Measurements from ENCODE around the gene COL12A1. TPM values are rescaled to one million over a fixed set of nuclear protein-coding genes. Genes with fewer than 3 reads are reported as not detected.

Gene COL12A1
- total RNA-seq, 4 donors from 2014 or later: 208 to 539 (median 257) TPM

- TF ChIP-seq EP300 (IDR thresholded peaks at IDR 0.05): no peak
- TF ChIP-seq CTCF (IDR thresholded peaks at IDR 0.05): no peak
- no peak for TF ChIP-seq POLR2A (IDR thresholded peaks at IDR 0.05)
- Histone ChIP-seq H3K27ac (no peak overlapping the region), H3K9me3 (no peaks in the 10 kb centered on the region), H3K4me1 (peaks cover 0 to 9% (median 0%) of the 10 kb centered on the region in 4 donors), H3K27me3 (no peaks in the 10 kb centered on the region), H3K4me3 (no peak overlapping the region), H3K36me3 (peaks cover 0 to 4% (median 0%) of the 10 kb centered on the region in 3 donors)
- DNase-seq (ENCODE audit: low spot score in 2 of 2): no peak
- WGBS, 2 donors: 68 to 75% methylated on average over 2 of the region's 2 CpGs
These were observed 126.3 kb downstream of the COL12A1 start for GRCh38 chr6:75079589-75079988.

- whole genome bisulfite sequencing, 2 donors: 71 to 88% methylated on average over 2 of the region's 2 CpGs
- no peak for DNase-seq (ENCODE audit: low spot score in 2 of 2)
These were observed 128.2 kb downstream of the COL12A1 start for GRCh38 chr6:75077701-75078100.

GRCh38 chr6:75076009-75076408 is 129.8 kb downstream of the COL12A1 start:
- Histone ChIP-seq H3K9me3 (no peaks in the 10 kb centered on the region), H3K36me3 (peaks cover 0 to 3% (median 0%) of the 10 kb centered on the region in 3 donors), H3K4me3 (no peak overlapping the region), H3K27ac (no peak overlapping the region), H3K4me1 (no peaks in the 10 kb centered on the region), H3K27me3 (no peaks in the 10 kb centered on the region)
- 89 to 90% methylated on average over 5 of the region's 5 CpGs for WGBS, 2 donors
- no peak for DNase-seq (ENCODE audit: low spot score in 2 of 2)
- TF ChIP-seq POLR2A (IDR thresholded peaks at IDR 0.05) (no peak), EP300 (IDR thresholded peaks at IDR 0.05) (no peak), CTCF (IDR thresholded peaks at IDR 0.05) (no peak)

More at GRCh38 chr6:75077701-75078100, 128.2 kb downstream of the COL12A1 start:
- no peaks in the 10 kb centered on the region for H3K4me1 ChIP-seq
- H3K9me3 ChIP-seq: no peaks in the 10 kb centered on the region
- TF ChIP-seq POLR2A (IDR thresholded peaks at IDR 0.05) (no peak), CTCF (IDR thresholded peaks at IDR 0.05) (no peak)
- no peaks in the 10 kb centered on the region for H3K27me3 ChIP-seq
- H3K36me3 ChIP-seq: peaks cover 0 to 4% (median 0%) of the 10 kb centered on the region in 3 donors
- no peak overlapping the region for H3K4me3 ChIP-seq
- H3K27ac ChIP-seq: no peak overlapping the region

GRCh38 chr6:75070244-75070643 is 135.6 kb downstream of the COL12A1 start:
- no peak overlapping the region for H3K27ac ChIP-seq
- H3K4me1 ChIP-seq: no peaks in the 10 kb centered on the region
- H3K36me3 ChIP-seq: no peaks in the 10 kb centered on the region
- TF ChIP-seq EP300 (IDR thresholded peaks at IDR 0.05): no peak
- no peak for TF ChIP-seq POLR2A (IDR thresholded peaks at IDR 0.05)
- peaks cover 0 to 10% (median 0%) of the 10 kb centered on the region in 4 donors for H3K9me3 ChIP-seq
- DNase-seq (ENCODE audit: low spot score in 2 of 2): no peak
- no peaks in the 10 kb centered on the region for H3K27me3 ChIP-seq
- no peak overlapping the region for H3K4me3 ChIP-seq
- WGBS, 2 donors: 59 to 87% methylated on average over 1 of the region's 1 CpG

- H3K9me3 ChIP-seq: peaks cover 0 to 10% (median 0%) of the 10 kb centered on the region in 4 donors
- H3K4me1 ChIP-seq: no peaks in the 10 kb centered on the region
- DNase-seq (ENCODE audit: low spot score in 2 of 2): no peak
- no peak overlapping the region for H3K4me3 ChIP-seq
- no peaks in the 10 kb centered on the region for H3K36me3 ChIP-seq
- H3K27ac ChIP-seq: no peak overlapping the region
- WGBS, 2 donors: 28 to 39% methylated on average over 5 of the region's 5 CpGs
- no peaks in the 10 kb centered on the region for H3K27me3 ChIP-seq
- no peak for TF ChIP-seq POLR2A (IDR thresholded peaks at IDR 0.05)
- no peak for TF ChIP-seq EP300 (IDR thresholded peaks at IDR 0.05)
- no peak for TF ChIP-seq CTCF (IDR thresholded peaks at IDR 0.05)
These were observed 140.3 kb downstream of the COL12A1 start for GRCh38 chr6:75065523-75065922.

GRCh38 chr6:75052491-75052890 is 153.4 kb downstream of the COL12A1 start:
- Histone ChIP-seq H3K36me3 (no peaks in the 10 kb centered on the region), H3K9me3 (no peaks in the 10 kb centered on the region), H3K27me3 (no peaks in the 10 kb centered on the region), H3K27ac (no peak overlapping the region), H3K4me1 (no peaks in the 10 kb centered on the region), H3K4me3 (no peak overlapping the region)
- WGBS, 2 donors: 80 to 85% methylated on average over 3 of the region's 3 CpGs
- TF ChIP-seq POLR2A (IDR thresholded peaks at IDR 0.05) (no peak), EP300 (IDR thresholded peaks at IDR 0.05) (no peak), CTCF (IDR thresholded peaks at IDR 0.05) (no peak)
- no peak for DNase-seq (ENCODE audit: low spot score in 2 of 2)

Measured in tibial nerve (tissue), 4 donors.